ENCODE measurements around the gene FGF9. TPM values are rescaled to one million over a fixed set of nuclear protein-coding genes. Genes with fewer than 3 reads are reported as not detected.

FGF9 gene
- total RNA-seq, 1 experiment from 2014 or later, result 1.0 TPM

DNA sequence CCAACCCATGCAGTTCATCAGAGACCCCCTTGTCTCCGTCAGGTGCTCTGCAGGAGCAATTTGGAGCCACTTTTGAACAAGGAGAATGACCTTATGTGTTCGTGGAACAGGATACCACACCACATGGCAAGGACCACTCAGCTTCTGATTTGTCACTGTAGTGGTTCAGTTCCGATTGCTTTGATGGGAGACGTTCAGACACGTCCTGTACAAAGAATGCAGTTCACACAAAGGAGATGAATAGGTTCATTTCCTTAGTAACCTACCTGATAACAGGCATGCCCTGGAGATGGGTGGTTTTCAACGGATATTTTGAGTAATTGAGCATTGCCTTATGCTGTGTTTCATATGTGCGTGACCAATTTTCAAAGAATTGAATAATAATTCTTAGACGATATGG, 17.2 kb downstream of the FGF9 start:
- H3K9me3 ChIP-seq, result no peaks in the 10 kb centered on the region
- Mint-ChIP-seq H3K27ac (ENCODE audit: unreplicated experiment) (no peak overlapping the region), H3K36me3 (ENCODE audit: insufficient read depth, unreplicated experiment) (no peaks in the 10 kb centered on the region), H3K9me3 (ENCODE audit: unreplicated experiment) (no peaks in the 10 kb centered on the region), H3K27me3 (ENCODE audit: insufficient read depth, unreplicated experiment) (peaks cover 4% of the 10 kb centered on the region), H3K4me3 (ENCODE audit: unreplicated experiment) (no peak overlapping the region), H3K4me1 (ENCODE audit: low read depth, unreplicated experiment) (no peaks in the 10 kb centered on the region)
- POLR2A ChIA-PET, result no interaction called here
- DNase-seq, result no peak
- intact Hi-C loops (cut with micrococcal nuclease; ENCODE audit: unreplicated experiment), result no loop called here
- H3K4me3 ChIP-seq (ENCODE audit: low read depth, low read length), result no peak overlapping the region
- no peaks in the 10 kb centered on the region for H3K27me3 ChIP-seq (replicated peaks; ENCODE audit: control insufficient read depth, insufficient read depth, low read length)
- no peaks in the 10 kb centered on the region for H3K36me3 ChIP-seq (ENCODE audit: control insufficient read depth, insufficient read depth, low read length)
- CTCF ChIA-PET, result no interaction called here
- no peaks in the 10 kb centered on the region for H3K4me1 ChIP-seq
- no TSS peak for BruUV-seq (replicated peaks)
- TF ChIP-seq, protein P1, sequence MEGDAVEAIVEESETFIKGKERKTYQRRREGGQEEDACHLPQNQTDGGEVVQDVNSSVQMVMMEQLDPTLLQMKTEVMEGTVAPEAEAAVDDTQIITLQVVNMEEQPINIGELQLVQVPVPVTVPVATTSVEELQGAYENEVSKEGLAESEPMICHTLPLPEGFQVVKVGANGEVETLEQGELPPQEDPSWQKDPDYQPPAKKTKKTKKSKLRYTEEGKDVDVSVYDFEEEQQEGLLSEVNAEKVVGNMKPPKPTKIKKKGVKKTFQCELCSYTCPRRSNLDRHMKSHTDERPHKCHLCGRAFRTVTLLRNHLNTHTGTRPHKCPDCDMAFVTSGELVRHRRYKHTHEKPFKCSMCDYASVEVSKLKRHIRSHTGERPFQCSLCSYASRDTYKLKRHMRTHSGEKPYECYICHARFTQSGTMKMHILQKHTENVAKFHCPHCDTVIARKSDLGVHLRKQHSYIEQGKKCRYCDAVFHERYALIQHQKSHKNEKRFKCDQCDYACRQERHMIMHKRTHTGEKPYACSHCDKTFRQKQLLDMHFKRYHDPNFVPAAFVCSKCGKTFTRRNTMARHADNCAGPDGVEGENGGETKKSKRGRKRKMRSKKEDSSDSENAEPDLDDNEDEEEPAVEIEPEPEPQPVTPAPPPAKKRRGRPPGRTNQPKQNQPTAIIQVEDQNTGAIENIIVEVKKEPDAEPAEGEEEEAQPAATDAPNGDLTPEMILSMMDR (IDR thresholded peaks at IDR 0.05; ENCODE audit: insufficient read depth in 1 of 2, low read depth in 1 of 2, low read length in 1 of 2, severe bottlenecking in 1 of 2, unreplicated experiment in 1 of 2), result no peak

DNA sequence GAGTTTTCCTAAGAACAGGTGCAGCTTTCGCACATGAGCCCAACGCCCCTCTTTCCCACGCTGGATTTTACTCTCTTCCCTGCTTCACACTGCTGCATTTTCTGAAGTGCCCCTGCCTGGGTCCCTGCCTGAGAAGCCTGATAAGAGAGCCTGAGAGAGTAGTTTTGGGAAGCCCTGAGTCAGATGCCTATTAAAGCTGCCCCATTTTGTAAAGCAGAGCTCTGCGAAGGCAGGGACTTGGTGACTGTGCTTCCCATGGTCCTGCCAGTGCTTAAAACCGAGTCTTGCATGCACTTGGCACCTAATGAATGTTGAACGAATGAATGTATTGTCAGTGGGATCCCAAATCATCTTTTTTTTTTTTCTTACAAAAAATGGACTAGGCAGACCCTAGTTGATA, 18.2 kb downstream of the FGF9 start:
- Histone ChIP-seq H3K4me3 (ENCODE audit: low read depth, low read length) (no peak overlapping the region), H3K4me1 (no peaks in the 10 kb centered on the region), H3K36me3 (ENCODE audit: control insufficient read depth, insufficient read depth, low read length) (no peaks in the 10 kb centered on the region), H3K27me3 (replicated peaks; ENCODE audit: control insufficient read depth, insufficient read depth, low read length) (no peaks in the 10 kb centered on the region), H3K9me3 (no peaks in the 10 kb centered on the region; the same call in 1 of the 2 replicates)
- H3K36me3 Mint-ChIP-seq (ENCODE audit: insufficient read depth, unreplicated experiment), result no peaks in the 10 kb centered on the region
- BruUV-seq (replicated peaks), result no TSS peak
- ChIA-PET POLR2A (no interaction called here), CTCF (interaction anchor here (0.6 kb wide), 1 partner anchor 9 kb away, joined by 3 read pairs; no protein-coding TSS in a partner anchor)
- no peak for DNase-seq
- H3K9me3 Mint-ChIP-seq (ENCODE audit: unreplicated experiment), result no peaks in the 10 kb centered on the region
- no peak overlapping the region for H3K27ac Mint-ChIP-seq (ENCODE audit: unreplicated experiment)
- H3K4me3 Mint-ChIP-seq (ENCODE audit: unreplicated experiment), result no peak overlapping the region
- intact Hi-C loops (cut with micrococcal nuclease; ENCODE audit: unreplicated experiment), result no loop called here
- H3K4me1 Mint-ChIP-seq (ENCODE audit: low read depth, unreplicated experiment), result no peaks in the 10 kb centered on the region
- H3K27me3 Mint-ChIP-seq (ENCODE audit: insufficient read depth, unreplicated experiment), result peaks cover 4% of the 10 kb centered on the region
- TF ChIP-seq, protein P1 (IDR thresholded peaks at IDR 0.05; ENCODE audit: insufficient read depth in 1 of 2, low read depth in 1 of 2, low read length in 1 of 2, severe bottlenecking in 1 of 2, unreplicated experiment in 1 of 2), result no peak

DNA sequence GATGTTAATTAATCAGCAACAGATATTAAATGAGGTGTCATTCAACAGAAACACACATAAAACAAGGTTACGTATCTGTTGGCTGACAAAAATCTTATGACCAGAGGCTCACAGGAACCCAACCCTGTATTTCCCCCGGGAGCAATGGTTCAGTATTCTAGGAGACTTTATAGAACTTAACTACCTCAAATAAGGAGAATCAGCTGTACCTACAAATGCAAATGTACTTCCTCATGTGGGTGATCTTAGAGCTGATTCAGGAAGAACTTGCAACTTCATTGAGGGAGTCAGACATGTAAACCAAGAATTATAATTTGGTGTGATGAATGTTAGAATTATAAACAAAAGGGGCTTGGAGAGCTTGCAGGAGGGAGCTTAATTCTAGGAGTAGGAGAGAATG, 20.1 kb downstream of the FGF9 start:
- no peaks in the 10 kb centered on the region for H3K27me3 ChIP-seq (replicated peaks; ENCODE audit: control insufficient read depth, insufficient read depth, low read length)
- H3K4me1 Mint-ChIP-seq (ENCODE audit: low read depth, unreplicated experiment), result no peaks in the 10 kb centered on the region
- H3K4me1 ChIP-seq, result no peaks in the 10 kb centered on the region
- H3K36me3 Mint-ChIP-seq (ENCODE audit: insufficient read depth, unreplicated experiment), result no peaks in the 10 kb centered on the region
- no peaks in the 10 kb centered on the region for H3K9me3 Mint-ChIP-seq (ENCODE audit: unreplicated experiment)
- no peaks in the 10 kb centered on the region for H3K36me3 ChIP-seq (ENCODE audit: control insufficient read depth, insufficient read depth, low read length)
- CTCF ChIA-PET, result no interaction called here
- TF ChIP-seq, protein P1 (IDR thresholded peaks at IDR 0.05; ENCODE audit: insufficient read depth in 1 of 2, low read depth in 1 of 2, low read length in 1 of 2, severe bottlenecking in 1 of 2, unreplicated experiment in 1 of 2), result no peak
- DNase-seq, result no peak
- H3K4me3 Mint-ChIP-seq (ENCODE audit: unreplicated experiment), result no peak overlapping the region
- H3K9me3 ChIP-seq, result no peaks in the 10 kb centered on the region; the same call in 1 of the 2 replicates
- H3K27ac Mint-ChIP-seq (ENCODE audit: unreplicated experiment), result no peak overlapping the region
- no TSS peak for BruUV-seq (replicated peaks)
- intact Hi-C loops (cut with micrococcal nuclease; ENCODE audit: unreplicated experiment), result no loop called here
- peaks cover 4% of the 10 kb centered on the region for H3K27me3 Mint-ChIP-seq (ENCODE audit: insufficient read depth, unreplicated experiment)
- POLR2A ChIA-PET, result no interaction called here
- H3K4me3 ChIP-seq (ENCODE audit: low read depth, low read length), result no peak overlapping the region
